GM23338 (cell line): ENCODE measurements around the gene AVPR2.

Source experiments
- POLR2AphosphoS5 ChIP-seq: IDR thresholded peaks from 2 replicates; pipeline ENCODE4 v1.6.1; 2016; ENCODE audit warnings: antibody characterized with exemption, low read depth
- TF ChIP-seq, protein P1 (sequence below): IDR thresholded peaks from one replicate; pipeline ENCODE4 v1.6.1; 2018; ENCODE audit warnings: antibody characterized with exemption; ENCODE audit not compliant: unreplicated experiment
- TF ChIP-seq, protein P2 (sequence below), 2 experiments: fragments of 200-600 bp in 1 of 2; sonication (generic) in 1 of 2; conservative IDR thresholded peaks; 2 replicates each; pipeline versions ENCODE4 v1.5.1 to v1.6.1; 2016 to 2017; ENCODE audit warnings: antibody characterized with exemption in 2 of 2, low read depth in 2 of 2, mild to moderate bottlenecking in 2 of 2, moderate library complexity in 1 of 2

DNA sequence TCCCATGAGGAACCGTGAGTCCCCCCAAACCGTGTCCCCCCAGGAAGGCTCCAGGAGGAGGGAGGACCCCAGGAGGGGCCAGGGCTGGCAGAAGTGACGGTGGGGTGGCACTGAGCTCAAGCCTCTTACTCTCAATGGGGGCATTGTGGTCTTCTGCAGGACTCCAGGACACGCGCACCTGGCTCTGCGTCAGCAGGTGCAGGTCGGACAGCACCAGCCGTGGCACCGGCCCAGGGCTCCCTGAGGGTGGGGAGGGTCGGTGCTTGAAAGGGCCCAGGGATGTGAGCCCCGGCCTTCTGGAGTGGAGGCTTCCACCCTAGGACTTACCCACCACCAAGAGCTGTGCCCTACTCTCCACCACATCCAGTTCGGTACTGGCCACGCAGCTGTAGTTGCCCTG, 36.8 kb upstream of the AVPR2 start:
- TF ChIP-seq, protein P1, sequence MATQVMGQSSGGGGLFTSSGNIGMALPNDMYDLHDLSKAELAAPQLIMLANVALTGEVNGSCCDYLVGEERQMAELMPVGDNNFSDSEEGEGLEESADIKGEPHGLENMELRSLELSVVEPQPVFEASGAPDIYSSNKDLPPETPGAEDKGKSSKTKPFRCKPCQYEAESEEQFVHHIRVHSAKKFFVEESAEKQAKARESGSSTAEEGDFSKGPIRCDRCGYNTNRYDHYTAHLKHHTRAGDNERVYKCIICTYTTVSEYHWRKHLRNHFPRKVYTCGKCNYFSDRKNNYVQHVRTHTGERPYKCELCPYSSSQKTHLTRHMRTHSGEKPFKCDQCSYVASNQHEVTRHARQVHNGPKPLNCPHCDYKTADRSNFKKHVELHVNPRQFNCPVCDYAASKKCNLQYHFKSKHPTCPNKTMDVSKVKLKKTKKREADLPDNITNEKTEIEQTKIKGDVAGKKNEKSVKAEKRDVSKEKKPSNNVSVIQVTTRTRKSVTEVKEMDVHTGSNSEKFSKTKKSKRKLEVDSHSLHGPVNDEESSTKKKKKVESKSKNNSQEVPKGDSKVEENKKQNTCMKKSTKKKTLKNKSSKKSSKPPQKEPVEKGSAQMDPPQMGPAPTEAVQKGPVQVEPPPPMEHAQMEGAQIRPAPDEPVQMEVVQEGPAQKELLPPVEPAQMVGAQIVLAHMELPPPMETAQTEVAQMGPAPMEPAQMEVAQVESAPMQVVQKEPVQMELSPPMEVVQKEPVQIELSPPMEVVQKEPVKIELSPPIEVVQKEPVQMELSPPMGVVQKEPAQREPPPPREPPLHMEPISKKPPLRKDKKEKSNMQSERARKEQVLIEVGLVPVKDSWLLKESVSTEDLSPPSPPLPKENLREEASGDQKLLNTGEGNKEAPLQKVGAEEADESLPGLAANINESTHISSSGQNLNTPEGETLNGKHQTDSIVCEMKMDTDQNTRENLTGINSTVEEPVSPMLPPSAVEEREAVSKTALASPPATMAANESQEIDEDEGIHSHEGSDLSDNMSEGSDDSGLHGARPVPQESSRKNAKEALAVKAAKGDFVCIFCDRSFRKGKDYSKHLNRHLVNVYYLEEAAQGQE: no peak
- no peak for TF ChIP-seq POLR2AphosphoS5
- TF ChIP-seq, protein P2, sequence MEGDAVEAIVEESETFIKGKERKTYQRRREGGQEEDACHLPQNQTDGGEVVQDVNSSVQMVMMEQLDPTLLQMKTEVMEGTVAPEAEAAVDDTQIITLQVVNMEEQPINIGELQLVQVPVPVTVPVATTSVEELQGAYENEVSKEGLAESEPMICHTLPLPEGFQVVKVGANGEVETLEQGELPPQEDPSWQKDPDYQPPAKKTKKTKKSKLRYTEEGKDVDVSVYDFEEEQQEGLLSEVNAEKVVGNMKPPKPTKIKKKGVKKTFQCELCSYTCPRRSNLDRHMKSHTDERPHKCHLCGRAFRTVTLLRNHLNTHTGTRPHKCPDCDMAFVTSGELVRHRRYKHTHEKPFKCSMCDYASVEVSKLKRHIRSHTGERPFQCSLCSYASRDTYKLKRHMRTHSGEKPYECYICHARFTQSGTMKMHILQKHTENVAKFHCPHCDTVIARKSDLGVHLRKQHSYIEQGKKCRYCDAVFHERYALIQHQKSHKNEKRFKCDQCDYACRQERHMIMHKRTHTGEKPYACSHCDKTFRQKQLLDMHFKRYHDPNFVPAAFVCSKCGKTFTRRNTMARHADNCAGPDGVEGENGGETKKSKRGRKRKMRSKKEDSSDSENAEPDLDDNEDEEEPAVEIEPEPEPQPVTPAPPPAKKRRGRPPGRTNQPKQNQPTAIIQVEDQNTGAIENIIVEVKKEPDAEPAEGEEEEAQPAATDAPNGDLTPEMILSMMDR (conservative IDR thresholded peaks at IDR 0.05; ENCODE audit: low read depth in 2 of 2): no peak
